HG03196 (cell line): Measurements from ENCODE around the gene NDUFAF2.
"Not testable (repeated sequence)": the region's sequence is repeated elsewhere in the genome, so short reads cannot be mapped to it uniquely, and the experiment has no call there.

Experiments used
- ATAC-seq: cut with Tn5 transposase; IDR thresholded peaks from one replicate; pipeline ENCODE4 v1.9.1; 2021; ENCODE audit not compliant: unreplicated experiment

The NDUFAF2 gene

GRCh38 chr5:61171479-61171878 lies 226.5 kb downstream of the NDUFAF2 start:
- no peak for ATAC-seq

- no peak for ATAC-seq
These were observed 231.6 kb downstream of the NDUFAF2 start for GRCh38 chr5:61176631-61177030.

- no peak for ATAC-seq
These were observed 232.1 kb downstream of the NDUFAF2 start for GRCh38 chr5:61177070-61177469.

DNA sequence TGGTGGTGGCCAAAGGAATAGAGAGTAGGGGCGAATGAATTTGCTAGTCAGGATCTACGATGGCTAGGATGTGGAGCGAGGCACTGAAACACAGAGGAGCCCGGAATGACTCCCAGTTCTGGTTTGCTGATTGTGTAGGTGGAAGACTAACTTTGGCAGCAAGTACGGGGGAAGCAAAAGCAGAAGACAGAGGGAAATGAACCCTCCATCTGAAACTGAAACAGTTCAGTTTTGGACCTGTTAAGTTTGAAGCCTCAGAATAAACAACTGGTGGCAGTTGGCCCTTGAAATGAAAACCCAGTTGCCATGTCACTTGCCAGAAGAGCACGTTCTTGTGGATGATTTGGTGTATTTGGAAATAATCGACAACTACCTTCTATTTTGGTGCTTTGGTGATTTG lies 232.7 kb downstream of the NDUFAF2 start:
- peak; percentile 79 for ATAC-seq

DNA sequence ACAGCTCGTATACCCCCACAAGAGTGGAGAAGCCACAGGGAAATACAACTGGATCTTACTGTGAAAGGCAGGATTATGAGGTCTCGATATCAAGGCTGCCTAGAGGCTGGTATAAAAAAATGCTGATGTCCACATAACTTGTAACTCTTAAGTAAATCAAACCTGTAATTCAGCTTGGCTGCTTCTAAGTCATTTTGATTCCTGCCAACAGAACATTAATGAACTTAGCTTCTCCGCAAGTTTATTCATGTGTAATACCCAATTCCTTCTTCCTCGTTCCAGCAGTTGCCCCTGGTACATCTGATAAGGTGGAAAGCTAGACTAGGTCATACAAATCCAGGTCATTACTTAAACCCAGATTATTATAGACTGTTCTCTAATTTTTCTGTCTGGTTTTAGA lies 233.7 kb downstream of the NDUFAF2 start:
- ATAC-seq, result no peak

- ATAC-seq, result no peak
These were observed 235.9 kb downstream of the NDUFAF2 start for GRCh38 chr5:61180886-61181285.

DNA sequence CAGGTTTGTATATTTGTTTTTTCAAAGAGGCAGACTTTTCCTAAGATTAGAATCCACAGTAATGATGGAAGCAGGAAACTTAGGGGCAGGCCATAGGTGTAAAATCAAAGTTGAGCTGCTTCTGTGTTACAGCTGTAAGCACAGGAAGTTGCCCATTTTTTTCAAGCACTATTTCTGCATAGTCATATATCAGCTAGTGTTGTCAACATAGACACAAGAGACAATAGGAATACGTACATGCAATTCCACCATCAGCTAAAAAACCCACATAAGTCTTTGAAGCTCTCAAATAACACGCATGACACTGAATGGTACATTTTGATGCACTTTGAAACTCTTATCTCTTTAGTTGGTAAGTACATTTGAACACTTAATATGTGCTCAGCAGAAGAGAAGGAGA lies 237.4 kb downstream of the NDUFAF2 start:
- ATAC-seq, result no peak

- no peak for ATAC-seq
These were observed 238.5 kb downstream of the NDUFAF2 start for GRCh38 chr5:61183538-61183937.

GRCh38 chr5:61184708-61185107 lies 239.7 kb downstream of the NDUFAF2 start:
- no peak for ATAC-seq

- no peak for ATAC-seq
These were observed 241.6 kb downstream of the NDUFAF2 start for GRCh38 chr5:61186634-61187033.

- ATAC-seq, result not testable (repeated sequence)
These were observed 242.3 kb downstream of the NDUFAF2 start for GRCh38 chr5:61187352-61187751.

DNA sequence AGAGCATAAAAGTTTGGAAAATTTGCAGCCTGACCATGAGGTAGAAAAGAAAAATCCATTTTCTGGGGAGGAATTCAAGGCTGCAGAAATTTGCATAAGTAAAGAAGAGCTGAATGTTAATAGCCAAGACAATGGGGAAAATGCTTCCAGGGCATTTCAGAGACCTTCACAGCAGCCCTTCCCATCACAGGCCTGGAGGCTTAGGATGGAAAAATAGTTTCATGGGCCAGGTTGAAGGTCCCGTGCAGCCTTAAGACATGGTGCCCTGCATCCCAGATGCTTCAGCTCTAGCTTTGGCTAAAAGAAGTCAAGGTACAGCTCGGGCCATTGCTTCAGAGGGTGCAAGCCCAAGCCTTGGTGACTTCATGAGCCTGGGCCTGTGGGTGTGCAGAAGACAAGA lies 242.8 kb downstream of the NDUFAF2 start:
- not testable (repeated sequence) for ATAC-seq

- no peak for ATAC-seq
These were observed 253.6 kb downstream of the NDUFAF2 start for GRCh38 chr5:61198606-61199005.

GRCh38 chr5:61200582-61201155 lies 255.7 kb downstream of the NDUFAF2 start:
- peak; percentile 77 for ATAC-seq

- ATAC-seq, result no peak
These were observed 257.2 kb downstream of the NDUFAF2 start for GRCh38 chr5:61202213-61202612.
